Stimulated activated naive CD4-positive, alpha-beta T cell (primary cell): ENCODE data around the gene AXDND1.

Experiments
- DNase-seq, 6 experiments: peaks; one replicate each; lab custom pipeline; 2025; lab: John Stamatoyannopoulos, UW

The AXDND1 gene

DNA sequence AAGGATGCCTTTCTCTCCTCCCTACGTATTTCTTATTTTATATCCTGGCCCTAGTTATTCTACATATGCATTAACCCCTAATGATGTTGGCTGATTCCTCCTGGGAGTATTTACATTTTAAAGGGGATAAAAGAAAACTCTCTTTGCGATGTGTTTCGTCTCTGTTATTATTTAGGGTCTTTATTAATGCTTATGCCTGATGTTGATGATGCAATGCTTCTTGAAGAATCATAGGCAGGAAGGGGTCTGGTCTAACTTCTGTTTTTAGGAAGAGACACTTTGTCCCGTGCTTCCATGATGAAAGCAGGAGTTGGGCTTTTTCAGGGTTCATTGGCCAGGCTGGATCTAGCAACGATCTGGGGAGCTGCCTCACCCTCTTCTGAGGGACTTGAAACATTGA, 210.7 kb downstream of the AXDND1 start:
- no peak for DNase-seq

DNA sequence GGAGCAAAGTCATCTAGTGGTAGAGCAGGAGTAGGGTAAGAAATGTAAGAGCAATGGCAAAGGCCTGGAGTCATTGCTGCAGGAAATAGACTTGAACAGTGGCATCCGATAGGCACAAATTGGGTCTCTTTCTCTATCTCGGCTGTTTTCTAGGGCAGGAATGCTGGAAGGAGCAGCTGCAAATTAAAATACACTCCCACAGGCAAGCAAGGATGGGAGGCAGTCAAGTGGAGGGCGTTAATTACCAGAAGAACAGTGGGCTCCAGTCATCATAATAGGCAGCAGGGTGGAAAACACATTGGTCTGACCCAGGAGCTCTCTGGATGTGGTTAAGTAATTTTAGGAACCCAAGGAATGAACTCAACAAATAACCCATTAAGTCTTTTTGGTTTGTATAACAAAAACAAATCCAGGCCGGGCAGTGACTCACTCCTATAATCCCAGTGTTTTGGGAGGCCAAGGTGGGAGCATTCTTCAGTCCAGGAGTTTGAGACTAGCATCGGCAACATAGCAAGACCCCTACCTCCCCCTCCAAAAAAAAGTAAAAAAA, 218.1 kb downstream of the AXDND1 start:
- DNase-seq = no peak

DNA sequence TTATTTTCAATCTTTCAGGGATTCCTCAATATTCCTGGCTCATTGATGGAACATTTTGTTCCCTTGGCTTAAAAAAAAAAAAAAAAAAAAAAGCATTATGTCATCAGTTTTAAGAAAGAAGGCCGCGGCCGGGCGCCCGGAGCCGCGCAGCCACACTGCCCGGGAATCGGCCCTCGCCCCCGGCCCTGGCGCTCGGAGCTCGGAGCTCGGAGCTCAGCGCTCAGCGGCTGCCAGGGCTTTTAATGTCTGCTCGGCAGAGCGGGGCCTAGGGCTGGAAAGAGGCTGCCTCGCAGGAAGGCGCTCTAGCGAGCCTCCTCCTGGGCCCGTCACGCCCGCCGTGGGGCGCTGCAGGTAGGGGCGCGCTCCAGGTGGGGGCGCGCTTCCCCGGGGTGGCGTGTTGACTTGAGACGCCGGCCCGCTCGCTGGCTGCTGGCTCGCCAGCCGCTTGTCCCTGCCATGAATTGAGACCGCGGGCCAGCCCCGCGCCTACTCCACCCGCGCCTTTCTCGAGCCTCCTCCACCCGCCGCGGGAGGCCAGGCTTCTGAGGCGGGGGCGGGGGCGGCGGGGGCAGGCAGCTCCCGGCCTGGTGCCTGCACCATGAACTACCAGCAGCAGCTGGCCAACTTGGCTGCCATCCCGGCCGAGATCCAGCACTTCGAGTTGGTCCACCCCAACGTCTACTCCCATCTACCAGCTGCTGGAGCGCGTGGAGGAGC, 220.5 kb downstream of the AXDND1 start:
- DNase-seq = no peak

DNA sequence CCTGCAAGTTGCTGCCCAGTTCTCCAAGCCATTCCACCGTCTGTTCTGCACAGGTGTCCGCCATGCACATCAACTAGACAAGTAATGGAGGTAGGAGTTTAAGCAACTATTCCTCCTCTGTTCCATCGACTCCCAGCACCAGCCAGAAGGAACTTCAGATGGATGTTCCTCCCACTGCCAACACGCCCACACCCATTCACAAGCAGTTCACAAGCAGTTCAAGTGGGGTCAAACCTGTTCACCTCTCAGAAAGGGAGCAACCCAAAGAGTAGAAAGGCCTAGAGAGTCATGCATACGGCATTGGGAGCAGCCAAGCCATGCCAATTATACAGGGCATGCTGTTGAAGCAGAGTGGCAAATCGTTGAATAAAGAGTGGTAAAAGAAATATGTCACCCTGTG, 221.6 kb downstream of the AXDND1 start:
- DNase-seq = no peak

DNA sequence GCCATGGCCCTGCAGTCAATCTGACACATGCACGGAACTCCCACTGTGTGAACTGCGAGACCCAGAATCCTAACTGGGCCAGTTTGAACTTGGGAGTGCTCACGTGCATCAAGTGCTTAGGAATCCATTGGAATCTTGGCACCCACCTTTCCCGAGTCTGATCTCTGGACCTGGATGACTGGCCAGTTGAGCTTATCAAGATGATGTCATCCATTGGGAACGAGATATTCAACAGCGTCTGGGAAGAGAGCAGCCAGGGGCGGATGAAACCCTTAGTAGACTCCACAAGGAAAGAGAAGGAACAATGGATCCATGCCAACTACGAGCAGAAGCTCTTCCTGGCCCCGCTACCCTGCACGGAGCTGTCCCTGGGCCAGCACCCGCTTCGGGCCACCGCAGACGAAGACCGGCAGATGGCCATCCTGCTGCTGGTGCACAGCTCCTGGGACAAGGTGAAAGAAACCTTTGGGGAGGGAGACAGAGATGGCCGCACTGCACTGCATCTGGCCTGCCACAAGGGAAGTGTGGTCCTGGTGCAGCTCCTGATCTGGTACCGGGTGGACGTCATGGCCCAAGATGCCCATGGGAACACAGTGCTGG, 222.8 kb downstream of the AXDND1 start:
- DNase-seq = no peak

DNA sequence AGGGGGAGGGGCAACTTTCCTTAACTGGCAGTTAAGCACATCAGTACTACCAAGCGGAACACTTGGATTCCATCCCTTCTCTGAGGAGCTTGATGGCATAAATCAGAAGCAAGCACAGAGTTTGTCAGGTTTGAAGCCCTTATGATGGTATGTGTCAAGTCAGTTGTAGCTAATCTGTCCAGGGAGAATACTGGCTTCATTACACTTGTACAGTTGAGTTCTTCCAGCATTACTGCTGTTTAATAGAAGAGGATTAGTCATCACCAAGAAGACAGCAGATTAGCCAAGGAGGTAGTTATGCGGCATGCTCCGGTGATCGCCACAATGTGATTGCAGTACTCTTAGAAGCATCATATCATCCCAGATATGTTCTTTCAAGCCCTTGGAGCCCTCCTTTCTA, 223.7 kb downstream of the AXDND1 start:
- no peak for DNase-seq

DNA sequence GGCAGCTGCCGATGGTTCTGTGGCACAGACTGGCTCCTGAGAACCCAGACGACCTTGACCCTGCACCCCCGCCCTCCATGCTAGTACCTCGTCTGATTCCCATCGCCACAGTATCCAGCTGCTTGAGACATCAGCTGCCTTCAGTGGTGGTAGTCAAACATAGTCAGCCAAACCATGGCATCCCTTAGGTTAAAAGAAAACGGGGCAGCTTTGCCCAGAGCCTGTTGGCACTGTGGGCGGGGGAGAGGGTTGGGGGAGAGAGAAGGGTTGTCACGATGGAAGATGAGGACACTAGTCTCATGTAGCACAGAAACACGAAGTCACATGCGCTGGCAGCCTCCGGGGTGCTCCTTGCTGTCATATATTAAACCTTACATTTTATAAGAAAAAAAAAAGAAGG, 224.9 kb downstream of the AXDND1 start:
- no peak for DNase-seq

DNA sequence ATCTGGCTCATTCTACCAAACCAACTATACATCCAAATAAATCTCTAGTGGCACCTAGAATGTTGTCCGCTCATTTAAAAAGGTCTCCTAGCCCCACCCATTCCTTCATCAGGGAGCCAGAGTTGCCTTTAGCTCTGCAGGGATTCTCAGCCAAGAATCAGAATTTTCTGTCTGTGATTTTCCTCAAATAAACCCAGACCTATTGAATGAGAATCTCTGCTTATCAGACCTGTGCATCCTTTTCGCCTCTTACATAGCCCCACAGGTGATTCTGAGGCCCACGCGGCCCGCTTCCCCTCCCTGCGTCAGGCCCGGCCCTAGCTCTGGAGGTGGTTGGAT, 225.5 kb downstream of the AXDND1 start:
- no peak for DNase-seq

DNA sequence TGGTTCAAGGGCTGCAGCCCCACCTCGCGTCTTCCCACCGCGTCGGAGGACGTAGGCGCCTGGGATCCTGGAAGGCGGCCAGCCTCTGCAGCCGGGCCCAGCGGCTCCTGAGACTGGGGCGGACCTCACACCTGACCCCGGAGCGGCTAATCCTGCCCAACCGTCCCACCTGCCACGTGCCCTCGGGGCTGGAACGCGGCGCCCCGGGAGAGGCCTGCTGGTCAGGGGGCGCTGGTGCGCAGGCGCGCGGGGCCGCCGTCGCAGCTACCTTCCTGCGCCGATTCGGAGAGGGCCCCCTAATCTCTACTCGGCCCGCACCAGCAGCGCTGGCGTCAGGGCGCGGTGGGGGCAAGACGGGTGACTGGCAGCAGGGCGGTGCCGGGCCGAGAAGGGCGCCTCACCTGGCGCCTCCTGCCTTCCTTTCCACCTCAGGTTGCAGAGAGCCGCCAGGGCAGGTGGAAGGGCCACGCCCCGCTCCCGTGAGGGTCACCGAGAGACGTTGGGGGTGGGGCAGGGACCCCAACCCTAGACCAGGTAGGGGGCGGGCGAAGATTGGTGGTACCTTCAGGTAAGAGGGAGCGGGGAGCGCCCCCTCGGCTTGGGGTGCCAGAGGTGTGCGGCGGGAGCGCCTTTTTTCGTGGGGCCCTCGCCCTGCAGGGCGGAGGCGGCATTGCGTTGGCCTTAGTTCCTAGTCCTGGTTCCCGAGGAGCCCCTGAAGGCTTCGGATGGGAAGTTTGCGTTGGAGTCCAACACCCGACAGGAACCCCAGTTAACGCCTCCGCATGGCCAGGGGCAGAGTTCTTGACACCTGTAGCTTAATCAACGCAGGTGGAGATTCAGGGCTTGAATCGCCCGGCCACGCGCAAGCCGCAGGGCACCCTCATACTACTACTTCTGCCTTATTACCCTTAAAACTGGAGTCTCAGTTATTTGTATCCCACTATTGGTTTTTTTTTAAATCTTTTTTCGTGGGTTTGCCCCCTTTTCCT, 226.1 kb downstream of the AXDND1 start, which contains the start of gene TDRD5:
Gene TDRD5, plus strand, starts transcription at position 241 of the 989 bp plus-strand sequence. CDS start 784 bp downstream, outside the sequence.
- no peak for DNase-seq

DNA sequence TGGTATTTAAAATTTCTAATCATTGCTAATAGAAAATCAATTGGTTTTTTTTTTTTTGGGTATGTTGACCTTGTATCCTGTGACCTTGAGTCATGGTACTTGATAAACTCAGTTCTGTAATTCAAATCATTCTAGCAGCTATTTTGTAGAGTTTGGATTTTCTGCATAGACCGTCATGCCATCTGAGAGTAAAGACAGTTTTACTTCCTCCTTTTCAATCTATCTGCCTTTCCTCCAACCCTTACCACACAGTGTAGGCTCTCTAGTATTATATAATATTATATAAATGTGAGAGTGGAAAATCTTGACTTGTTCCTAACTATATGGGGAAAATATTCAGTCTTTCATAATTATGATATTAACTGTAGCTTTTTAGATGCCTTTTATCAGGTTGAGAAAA, 232.9 kb downstream of the AXDND1 start:
- no peak for DNase-seq

DNA sequence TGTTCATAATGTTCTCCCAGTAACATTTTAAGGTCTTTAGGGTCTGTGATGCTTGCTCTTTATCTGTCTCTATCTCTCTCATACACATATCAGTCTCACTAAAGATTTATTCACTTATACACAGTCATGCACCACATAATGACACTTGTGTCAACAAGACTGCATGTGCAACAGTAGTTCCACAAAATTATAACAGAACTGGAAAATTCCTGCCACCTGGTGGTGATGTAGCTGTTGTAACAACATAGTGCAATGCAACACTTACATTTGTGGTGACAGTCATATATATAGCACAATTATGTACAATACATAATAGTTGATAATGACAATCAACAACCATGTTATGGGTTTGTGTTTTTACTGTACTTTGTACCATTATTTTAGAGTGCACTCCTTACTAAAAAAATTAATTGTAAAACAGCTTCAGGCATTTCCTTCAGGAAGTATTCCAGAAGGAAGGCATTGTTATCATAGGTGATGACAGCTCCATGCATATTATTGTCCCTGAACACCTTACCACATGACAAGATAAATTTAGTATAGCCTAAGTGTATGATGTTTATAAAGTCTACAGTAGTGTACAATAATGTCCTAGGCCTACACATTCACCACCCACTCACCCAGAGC, 234.0 kb downstream of the AXDND1 start:
- DNase-seq = no peak

DNA sequence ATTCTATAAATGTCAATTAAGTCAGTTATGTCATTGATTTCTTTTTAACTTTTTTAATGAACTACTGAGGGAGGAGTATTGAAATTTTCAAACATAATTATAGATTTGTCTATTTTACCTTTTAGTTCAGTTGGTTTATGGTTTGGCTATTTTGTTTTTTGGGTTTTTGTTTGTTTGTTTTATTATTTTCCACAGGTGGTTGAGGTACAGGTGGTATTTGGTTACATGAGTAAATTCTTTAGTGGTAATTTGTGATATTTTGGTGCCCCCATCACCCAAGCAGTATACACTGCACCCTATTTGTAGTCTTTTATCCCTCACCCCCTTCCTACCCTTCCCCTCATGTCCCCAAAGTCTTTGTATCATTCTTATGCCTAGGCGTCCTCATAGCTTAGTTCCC, 235.3 kb downstream of the AXDND1 start:
- DNase-seq = no peak
